ENCODE data around the gene REC8.

The REC8 gene, protein sequence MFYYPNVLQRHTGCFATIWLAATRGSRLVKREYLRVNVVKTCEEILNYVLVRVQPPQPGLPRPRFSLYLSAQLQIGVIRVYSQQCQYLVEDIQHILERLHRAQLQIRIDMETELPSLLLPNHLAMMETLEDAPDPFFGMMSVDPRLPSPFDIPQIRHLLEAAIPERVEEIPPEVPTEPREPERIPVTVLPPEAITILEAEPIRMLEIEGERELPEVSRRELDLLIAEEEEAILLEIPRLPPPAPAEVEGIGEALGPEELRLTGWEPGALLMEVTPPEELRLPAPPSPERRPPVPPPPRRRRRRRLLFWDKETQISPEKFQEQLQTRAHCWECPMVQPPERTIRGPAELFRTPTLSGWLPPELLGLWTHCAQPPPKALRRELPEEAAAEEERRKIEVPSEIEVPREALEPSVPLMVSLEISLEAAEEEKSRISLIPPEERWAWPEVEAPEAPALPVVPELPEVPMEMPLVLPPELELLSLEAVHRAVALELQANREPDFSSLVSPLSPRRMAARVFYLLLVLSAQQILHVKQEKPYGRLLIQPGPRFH

GRCh38 chr14:24171422-24172260 lies at the start of gene REC8:
Gene REC8 (plus strand): TSS chr14:24172080. CDS start chr14:24172553, 473 bp downstream.
- peak; percentile 97 for DNase-seq (ENCODE audit: low spot score)

- DNase-seq (ENCODE audit: low spot score): no peak
Observed at GRCh38 chr14:24122416-24122815, 49.5 kb upstream of the REC8 start.

DNA sequence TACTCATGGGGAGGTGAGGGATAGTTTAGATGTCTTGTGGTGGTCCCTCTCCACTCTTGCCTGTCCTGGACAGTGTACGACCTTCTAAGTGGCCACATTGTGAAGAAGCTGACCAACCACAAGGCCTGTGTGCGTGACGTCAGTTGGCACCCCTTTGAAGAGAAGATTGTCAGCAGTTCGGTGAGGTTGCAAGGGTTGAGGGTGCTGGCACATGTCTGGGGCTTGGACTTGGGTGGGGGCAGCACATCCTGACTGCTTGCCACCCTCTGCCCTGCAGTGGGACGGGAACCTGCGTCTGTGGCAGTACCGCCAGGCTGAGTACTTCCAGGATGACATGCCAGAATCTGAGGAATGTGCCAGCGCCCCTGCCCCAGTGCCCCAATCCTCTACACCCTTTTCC lies 49.0 kb upstream of the REC8 start:
- DNase-seq (ENCODE audit: low spot score): no peak

DNA sequence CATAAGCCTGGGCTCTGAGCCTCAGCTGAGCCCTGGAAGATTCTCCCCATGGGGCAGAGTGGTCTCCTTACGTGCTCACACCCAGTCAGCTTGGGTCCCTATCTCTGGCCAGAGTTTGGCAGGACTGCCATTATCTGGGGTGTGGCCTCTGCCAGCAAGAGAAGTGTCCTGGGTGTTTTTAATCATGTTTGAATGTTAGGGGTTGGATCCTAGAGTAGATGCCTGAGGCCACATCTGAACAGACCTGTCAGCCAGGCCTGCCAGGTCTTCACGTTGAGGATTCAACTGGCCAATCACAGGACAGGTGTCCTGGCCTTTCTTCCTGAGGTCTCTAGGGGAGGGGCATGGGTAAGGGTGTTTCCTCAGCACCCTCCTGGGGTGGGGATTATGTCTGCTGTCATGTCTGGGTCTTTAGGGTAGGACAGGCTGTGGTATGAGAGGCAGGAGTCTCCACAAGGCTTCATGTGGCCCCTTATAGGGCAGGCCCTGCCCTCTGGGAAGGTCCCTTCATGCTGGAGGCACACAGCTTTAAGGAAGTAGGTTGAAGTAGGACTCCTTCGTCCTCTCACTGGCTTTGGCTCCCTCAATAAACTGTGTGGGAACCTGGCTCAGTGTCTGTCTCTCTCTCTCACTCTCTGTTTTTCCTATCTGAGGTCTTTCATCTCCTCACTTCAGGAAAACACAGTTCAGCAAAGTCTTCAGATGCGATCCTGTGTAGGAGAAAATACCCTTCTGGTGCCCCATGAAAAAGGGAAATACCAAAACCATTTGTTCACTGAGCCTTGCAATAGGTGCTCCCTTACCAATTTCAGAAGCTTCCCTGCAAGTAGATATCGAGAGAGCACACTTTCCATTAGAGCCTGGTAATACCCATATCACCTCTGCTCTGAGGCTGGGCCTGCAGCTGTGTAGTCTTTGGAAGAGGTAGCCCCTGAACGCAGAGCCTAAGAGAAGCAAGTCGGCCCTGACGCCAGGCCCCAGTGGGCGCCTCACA lies 48.2 kb upstream of the REC8 start:
- DNase-seq (ENCODE audit: low spot score): no peak

DNA sequence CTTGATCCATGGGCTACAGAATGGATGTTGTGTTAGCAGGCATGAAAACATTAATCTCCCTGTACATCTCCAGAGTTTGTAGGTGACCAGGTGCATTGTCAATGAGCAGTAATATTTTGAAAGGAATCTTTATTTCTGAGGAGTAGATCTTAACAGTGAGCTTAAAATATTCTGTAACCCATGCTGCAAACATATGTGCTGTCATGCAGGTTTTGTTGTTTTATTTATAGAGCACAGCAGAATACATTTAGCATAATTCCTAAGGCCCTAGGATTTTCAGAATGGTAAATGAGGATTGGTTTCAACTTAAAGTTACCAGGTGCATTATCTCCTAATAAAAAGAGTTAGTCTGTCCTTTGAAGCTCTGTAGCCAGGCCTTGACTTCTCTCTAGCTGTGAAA lies 44.9 kb upstream of the REC8 start:
- DNase-seq (ENCODE audit: low spot score): no peak

DNA sequence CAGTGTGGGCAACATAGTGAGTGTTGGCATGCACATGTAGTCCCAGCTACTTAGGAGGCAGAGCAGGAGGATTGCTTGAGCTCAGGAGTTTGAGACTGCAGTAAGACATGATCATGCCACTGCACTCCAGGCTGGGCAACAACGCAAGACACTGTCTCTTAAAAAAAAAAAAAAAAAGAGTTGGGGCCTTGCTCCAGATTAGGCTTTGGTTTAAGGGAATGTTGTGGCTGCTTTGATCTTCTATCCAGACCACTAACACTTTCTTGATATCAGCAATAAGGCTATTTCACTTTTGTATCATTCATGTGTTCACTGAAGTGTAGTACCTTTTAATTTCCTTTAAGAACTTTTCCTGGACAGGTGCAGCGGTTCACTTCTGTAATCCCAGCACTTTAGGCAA lies 44.2 kb upstream of the REC8 start:
- no peak for DNase-seq (ENCODE audit: low spot score)

GRCh38 chr14:24129410-24129998 lies 42.4 kb upstream of the REC8 start:
- DNase-seq (ENCODE audit: low spot score): no peak

GRCh38 chr14:24130380-24130716 lies 41.5 kb upstream of the REC8 start, which contains the start of gene FITM1:
Gene FITM1 (plus strand): TSS chr14:24130659. CDS start chr14:24131564, 905 bp downstream.
- no peak for DNase-seq (ENCODE audit: low spot score)

DNA sequence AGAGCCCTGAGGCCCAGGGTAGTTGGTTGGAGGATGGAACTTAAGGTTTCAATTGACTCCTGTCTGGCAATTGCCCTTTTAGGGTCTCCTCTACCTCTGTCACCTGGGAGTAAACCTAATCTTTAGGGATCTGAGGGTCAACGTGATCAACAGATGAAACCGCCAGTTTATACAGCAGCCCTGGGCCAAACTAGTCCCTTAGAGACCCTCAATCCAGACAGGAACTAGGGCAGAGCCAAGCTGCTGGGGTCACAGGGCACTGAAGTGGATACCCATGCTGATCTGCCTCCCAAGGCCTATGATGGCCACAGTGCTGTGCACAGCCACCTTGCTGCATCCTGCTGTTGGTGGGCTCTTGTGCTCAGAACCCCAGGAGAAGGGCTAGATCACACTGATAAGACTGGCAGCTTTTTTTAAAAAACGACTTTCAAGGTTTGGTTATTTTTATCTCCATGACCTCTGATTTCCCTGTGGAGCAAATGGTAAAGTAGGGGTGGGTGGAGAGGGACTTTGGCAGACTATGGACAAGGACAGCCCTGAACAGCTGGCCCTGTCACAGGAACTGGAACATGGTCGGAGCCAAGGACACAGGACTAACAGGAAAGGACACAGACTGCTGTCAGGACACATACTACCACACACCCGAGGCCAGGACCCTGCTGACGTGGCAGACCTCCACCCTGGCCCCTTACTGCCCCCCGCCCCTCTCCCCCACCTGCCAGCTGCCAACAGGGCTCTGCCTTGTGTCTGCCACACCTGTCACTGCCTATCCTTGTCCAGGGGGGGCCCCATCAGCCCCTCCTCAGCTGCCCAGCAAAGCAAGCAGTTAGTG lies 40.9 kb upstream of the REC8 start:
- no peak for DNase-seq (ENCODE audit: low spot score)

DNA sequence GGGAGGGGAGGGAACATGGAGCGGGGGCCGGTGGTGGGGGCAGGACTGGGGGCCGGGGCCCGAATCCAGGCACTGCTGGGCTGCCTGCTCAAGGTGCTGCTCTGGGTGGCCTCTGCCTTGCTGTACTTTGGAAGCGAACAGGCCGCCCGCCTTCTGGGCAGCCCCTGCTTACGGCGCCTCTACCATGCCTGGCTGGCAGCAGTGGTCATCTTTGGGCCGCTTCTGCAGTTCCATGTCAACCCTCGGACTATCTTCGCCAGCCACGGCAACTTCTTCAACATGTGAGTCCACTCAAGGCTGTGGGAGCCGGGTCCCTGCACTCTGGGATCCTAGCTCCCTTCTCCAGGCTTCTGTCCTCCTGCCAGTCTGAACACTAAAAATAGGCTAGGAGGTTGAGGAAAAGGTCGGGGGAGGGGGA lies 40.3 kb upstream of the REC8 start:
- no peak for DNase-seq (ENCODE audit: low spot score)

GRCh38 chr14:24132061-24132685 lies 39.7 kb upstream of the REC8 start:
- DNase-seq (ENCODE audit: low spot score): no peak

DNA sequence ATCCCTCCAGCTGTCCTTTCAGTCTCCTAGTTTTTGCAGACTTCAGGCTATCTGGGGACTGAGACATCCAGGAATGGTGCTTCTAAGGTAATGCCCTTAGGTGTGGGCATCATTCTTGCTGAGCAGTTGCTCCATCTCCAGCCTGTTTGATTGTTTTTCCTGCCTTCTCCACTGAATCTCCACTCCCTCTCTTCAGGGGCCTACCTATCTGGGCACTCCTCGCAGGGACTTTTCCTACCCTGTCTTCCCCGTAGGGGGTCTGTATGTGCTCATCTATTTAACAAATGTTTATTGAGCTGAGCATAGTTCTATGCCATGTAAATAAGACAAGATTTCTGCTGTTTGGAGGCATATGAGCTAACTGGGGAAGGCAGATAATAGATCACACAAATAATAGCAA lies 38.9 kb upstream of the REC8 start:
- no peak for DNase-seq (ENCODE audit: low spot score)

DNA sequence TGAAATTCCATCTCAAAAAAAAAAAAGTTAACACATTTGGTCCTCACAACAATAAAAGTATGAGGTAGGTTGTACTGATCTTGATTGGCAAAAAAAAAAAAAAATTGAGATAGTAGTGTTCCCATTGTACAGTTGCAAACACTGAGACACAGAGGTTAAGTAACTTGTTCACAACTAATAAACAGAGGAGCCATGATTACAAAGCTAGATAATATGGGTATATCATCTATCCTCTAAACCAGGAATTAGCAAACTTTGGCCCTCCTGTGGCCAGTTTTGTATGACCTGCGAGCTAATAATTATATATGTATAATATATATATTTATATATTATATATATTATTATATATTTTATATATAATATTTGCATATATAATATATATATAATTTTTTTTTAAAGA lies 38.1 kb upstream of the REC8 start:
- DNase-seq (ENCODE audit: low spot score): no peak

- DNase-seq (ENCODE audit: low spot score): no peak
Observed at GRCh38 chr14:24135584-24135833, 36.4 kb upstream of the REC8 start.

- DNase-seq (ENCODE audit: low spot score): peak; percentile 97
Observed at GRCh38 chr14:24135834-24136683, 35.8 kb upstream of the REC8 start, which contains the start of gene PSME1. Gene PSME1 (plus strand): TSS chr14:24136194. CDS start chr14:24136263, 69 bp downstream.

DNA sequence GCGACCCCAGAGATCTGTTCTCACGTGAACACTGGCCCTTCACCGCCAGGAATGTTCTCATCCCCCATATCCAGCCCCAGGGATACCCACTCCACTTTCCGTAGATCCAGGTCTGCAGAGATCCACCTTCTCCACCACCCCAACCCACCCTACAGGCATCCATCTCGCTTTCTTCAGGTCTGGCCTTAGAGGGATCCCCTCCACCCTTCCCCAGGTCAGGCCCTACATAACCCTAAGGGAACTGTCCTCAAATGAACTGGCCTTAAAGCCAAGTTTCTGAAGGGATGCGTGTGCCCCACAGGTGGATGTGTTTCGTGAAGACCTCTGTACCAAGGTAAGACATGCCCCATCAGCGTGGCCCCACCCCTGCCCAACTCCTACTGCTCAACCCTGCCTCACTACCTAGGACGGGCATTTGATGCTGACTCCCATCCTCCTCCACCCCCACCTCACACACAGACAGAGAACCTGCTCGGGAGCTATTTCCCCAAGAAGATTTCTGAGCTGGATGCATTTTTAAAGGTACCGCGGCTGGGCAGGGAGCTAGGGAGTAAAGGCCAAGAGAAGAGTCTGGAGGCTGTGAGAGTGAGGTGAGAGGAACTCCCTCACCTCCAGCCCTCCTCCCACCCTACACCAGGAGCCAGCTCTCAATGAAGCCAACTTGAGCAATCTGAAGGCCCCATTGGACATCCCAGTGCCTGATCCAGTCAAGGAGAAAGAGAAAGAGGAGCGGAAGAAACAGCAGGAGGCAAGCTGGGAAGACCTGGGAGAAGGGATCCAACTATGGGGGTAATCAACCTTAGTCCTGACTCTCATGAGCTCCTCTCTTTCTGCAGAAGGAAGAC lies 35.0 kb upstream of the REC8 start:
- no peak for DNase-seq (ENCODE audit: low spot score)

DNA sequence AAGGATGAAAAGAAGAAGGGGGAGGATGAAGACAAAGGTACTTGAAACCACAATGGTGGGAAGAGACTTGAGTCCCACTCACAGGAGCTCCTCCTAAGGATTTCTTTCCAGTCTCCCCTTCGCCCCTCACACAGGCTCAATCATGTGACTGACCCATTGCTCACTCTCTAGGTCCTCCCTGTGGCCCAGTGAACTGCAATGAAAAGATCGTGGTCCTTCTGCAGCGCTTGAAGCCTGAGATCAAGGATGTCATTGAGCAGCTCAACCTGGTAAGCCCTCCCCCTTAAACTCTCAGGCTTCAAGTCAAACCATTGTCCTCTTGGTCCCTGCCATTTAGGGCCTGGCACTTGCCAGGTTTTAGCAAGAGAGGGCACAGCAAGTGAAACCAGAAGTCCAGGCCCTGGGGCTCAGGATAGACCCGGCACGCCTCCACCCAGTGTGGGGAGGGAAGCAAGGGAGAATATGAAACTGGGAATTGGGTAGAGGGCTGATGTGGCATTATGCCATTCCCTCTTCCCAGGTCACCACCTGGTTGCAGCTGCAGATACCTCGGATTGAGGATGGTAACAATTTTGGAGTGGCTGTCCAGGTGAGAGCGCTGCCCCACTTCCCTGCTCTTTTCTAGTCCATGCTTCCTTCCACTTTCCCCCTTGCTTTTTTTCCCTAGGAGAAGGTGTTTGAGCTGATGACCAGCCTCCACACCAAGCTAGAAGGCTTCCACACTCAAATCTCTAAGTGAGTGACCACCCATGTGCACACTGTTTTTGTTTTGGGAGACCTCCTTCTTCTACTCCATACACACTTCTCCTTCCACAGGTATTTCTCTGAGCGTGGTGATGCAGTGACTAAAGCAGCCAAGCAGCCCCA lies 34.1 kb upstream of the REC8 start:
- no peak for DNase-seq (ENCODE audit: low spot score)

All from Ammon's horn (tissue), 1 donor.